K562 (cell line): ENCODE data around the gene VRK1. TPM values are rescaled to one million over a fixed set of nuclear protein-coding genes. Genes with fewer than 3 reads are reported as not detected.

Experiments used
- ARID4B ChIP-seq: sonication (generic); formaldehyde crosslinking; IDR thresholded peaks from 2 replicates; pipeline ENCODE4 v1.8.0; 2022; ENCODE audit warnings: mild to moderate bottlenecking, missing genetic modification reagents
- CTCFL ChIP-seq: IDR thresholded peaks from 2 replicates; pipeline ENCODE4 v1.6.1; 2011; ENCODE audit warnings: borderline replicate concordance, low read depth, mild to moderate bottlenecking, moderate library complexity, low read length; ENCODE audit not compliant: insufficient read depth, poor library complexity, severe bottlenecking
- ESRRA ChIP-seq: fragments of 450-650 bp; IDR thresholded peaks from 2 replicates; pipeline ENCODE4 v1.6.1; 2014; ENCODE audit warnings: low read depth, mild to moderate bottlenecking, moderate library complexity, borderline replicate concordance
- HDGF ChIP-seq: fragments of 450-650 bp; IDR thresholded peaks from 2 replicates; pipeline ENCODE4 v1.6.1; 2016
- HNRNPK ChIP-seq: fragments of 200-400 bp; formaldehyde crosslinking; IDR thresholded peaks from one replicate; pipeline ENCODE4 v1.6.1; 2018; ENCODE audit warnings: mild to moderate bottlenecking, low read depth, low read length; ENCODE audit not compliant: poor library complexity, severe bottlenecking
- NR4A1 ChIP-seq, 2 experiments: fragments of 250-450 bp in 1 of 2; fragments of 450-650 bp in 1 of 2; sonication (Bioruptor Pico) in 1 of 2; IDR thresholded peaks; 2 replicates each; pipeline versions ENCODE4 v1.4.0 to v1.6.1; 2016 to 2020; ENCODE audit warnings: mild to moderate bottlenecking in 2 of 2, missing compliant biosample characterization in 1 of 2, missing genetic modification characterization in 1 of 2, moderate library complexity in 1 of 2
- POLR2H ChIP-seq: IDR thresholded peaks from 2 replicates; pipeline ENCODE4 v1.6.1; 2016; ENCODE audit warnings: missing genetic modification characterization, low read depth, mild to moderate bottlenecking, control low read depth, missing compliant biosample characterization, moderate library complexity
- POU5F1 ChIP-seq: fragments of 150-350 bp; IDR thresholded peaks from 2 replicates; pipeline ENCODE4 v1.6.1; 2014; ENCODE audit warnings: borderline replicate concordance, low read length, low read depth, mild to moderate bottlenecking; ENCODE audit not compliant: partially characterized antibody
- SPI1 ChIP-seq: IDR thresholded peaks from 2 replicates; pipeline ENCODE4 v1.6.1; 2011; ENCODE audit warnings: low read depth, low read length, control low read depth, borderline replicate concordance
- SREBF2 ChIP-seq: sonication (generic); formaldehyde crosslinking; IDR thresholded peaks from 2 replicates; pipeline ENCODE4 v1.4.0; 2020; ENCODE audit warnings: mild to moderate bottlenecking, missing genetic modification reagents
- TAF1 ChIP-seq: IDR thresholded peaks from 2 replicates; pipeline ENCODE4 v1.6.1; 2011; ENCODE audit warnings: mild to moderate bottlenecking, low read length, moderate library complexity; ENCODE audit not compliant: insufficient read depth, control insufficient read depth, severe bottlenecking; ENCODE audit errors: extremely low read depth
- TEAD4 ChIP-seq, 2 experiments: sonication (generic) in 1 of 2; formaldehyde crosslinking in 1 of 2; IDR thresholded peaks; 2 replicates each; pipeline versions ENCODE4 v1.6.1 to v1.8.0; 2012 to 2022; ENCODE audit warnings: borderline replicate concordance in 1 of 2, inconsistent platforms in 1 of 2, low read length in 1 of 2, mild to moderate bottlenecking in 1 of 2, missing genetic modification reagents in 1 of 2
- TRIM24 ChIP-seq, 2 experiments: fragments of 450-650 bp; IDR thresholded peaks; 2 replicates each; pipeline ENCODE4 v1.6.1; 2016
- TRIM25 ChIP-seq: fragments of 450-650 bp; IDR thresholded peaks from 2 replicates; pipeline ENCODE4 v1.7.0; 2016; ENCODE audit warnings: borderline replicate concordance
- ZNF121 ChIP-seq: sonication (generic); formaldehyde crosslinking; conservative IDR thresholded peaks from 2 replicates; pipeline ENCODE4 v1.8.0; 2022; ENCODE audit warnings: missing genetic modification reagents
- ZNF24 ChIP-seq: fragments of 450-650 bp; IDR thresholded peaks from 2 replicates; pipeline ENCODE4 v1.6.1; 2016
- ZNF699 ChIP-seq: fragments of 250-450 bp; sonication (Bioruptor Pico); IDR thresholded peaks from 2 replicates; pipeline ENCODE4 v1.8.0; 2021; ENCODE audit warnings: mild to moderate bottlenecking, moderate library complexity; ENCODE audit not compliant: insufficient replicate concordance
- polyA plus RNA-seq, 8 experiments: library from polyadenylated mRNA; depleted of rRNA in 4 of 8; stranded (reverse) in 5 of 8; unstranded in 3 of 8; fragments of >200 nt; fragmentation: Nextera tagmentation in 2 of 8; fragmentation: Illumina TruSeq in 1 of 8; extraction: Ambion mirVana in 2 of 8; extraction: Trizol in 1 of 8; gene quantifications; 2 replicates each; pipeline versions ENCODE4 v1.2.1 to v1.2.3, GENCODE V29; 2011 to 2014; ENCODE audit warnings: inconsistent platforms in 1 of 8, missing spikeins in 1 of 8
- total RNA-seq, 7 experiments: library from RNA; depleted of rRNA in 6 of 7; stranded (reverse); fragments of >200 nt in 6 of 7; fragmentation: Illumina TruSeq in 2 of 7; extraction: Trizol in 2 of 7; gene quantifications; 2 replicates each; pipeline versions ENCODE4 v1.2.1 to v1.2.3, GENCODE V29; 2011 to 2021; ENCODE audit warnings: low replicate concordance in 1 of 7
- TF ChIP-seq, protein P1 (sequence below): fragments of 250-450 bp; sonication (Bioruptor Pico); IDR thresholded peaks from 2 replicates; pipeline ENCODE4 v1.8.0; 2022; ENCODE audit warnings: moderate library complexity, mild to moderate bottlenecking, inconsistent platforms

The VRK1 gene
- total and polyA plus RNA-seq, 9 of the 15 experiments (the other 6 are each of a cell fraction or from before 2014, with no cell fraction given): 83.6 to 177 (median 116) TPM

DNA sequence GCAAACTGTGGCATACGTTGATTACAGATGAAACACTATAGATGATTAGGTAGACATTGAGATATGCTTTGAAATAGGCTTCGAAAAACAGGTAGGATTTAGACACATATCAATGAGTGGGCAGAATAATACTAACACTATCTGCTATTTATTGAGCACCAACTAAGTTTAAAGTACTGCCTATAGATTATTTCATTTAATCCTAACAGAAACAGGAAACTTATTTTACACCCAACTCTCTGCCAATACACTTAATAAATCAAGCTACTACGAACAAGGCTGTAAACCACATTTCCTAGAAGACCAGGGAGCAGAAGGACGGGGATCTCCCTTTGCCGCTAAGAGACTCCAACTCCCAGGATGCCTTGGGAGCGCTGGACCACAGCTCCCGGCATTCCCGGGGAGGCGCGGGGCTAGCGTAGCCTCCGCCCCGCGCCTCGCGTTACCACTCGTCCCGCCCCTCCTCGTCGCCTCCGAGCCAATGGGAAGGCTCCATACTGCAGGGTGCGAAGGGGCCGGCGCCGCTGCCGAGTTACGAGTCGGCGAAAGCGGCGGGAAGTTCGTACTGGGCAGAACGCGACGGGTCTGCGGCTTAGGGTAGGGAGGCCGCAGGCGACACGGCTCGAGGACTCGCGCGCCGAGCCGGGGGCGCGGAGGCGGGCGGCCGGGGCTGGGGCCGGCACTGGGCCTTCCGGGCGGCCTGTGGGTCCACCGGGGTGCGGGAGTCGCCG lies at the start of gene VRK1 (continued):
- no peak for TF ChIP-seq CTCFL
- no peak for TF ChIP-seq NR4A1 (CRISPR knock-in tag; IDR thresholded peaks at IDR 0.05)
- TF ChIP-seq NR4A1 (tag; IDR thresholded peaks at IDR 0.05): no peak
- no peak for TF ChIP-seq SPI1
- TF ChIP-seq TAF1: peak; percentile 80
- no peak for TF ChIP-seq TEAD4 (IDR thresholded peaks at IDR 0.05; ENCODE audit: low read length)
- TF ChIP-seq TEAD4 (CRISPR knock-in tag; IDR thresholded peaks at IDR 0.05; ENCODE audit: borderline replicate concordance): no peak
- TF ChIP-seq HDGF: no peak
- TF ChIP-seq ZNF24: peak; percentile 21; the same call in 1 of the 2 replicates
- TF ChIP-seq POLR2H (tag): peak; percentile 76
- TF ChIP-seq ARID4B: no peak
- TF ChIP-seq HNRNPK: no peak
- TF ChIP-seq, protein P1, sequence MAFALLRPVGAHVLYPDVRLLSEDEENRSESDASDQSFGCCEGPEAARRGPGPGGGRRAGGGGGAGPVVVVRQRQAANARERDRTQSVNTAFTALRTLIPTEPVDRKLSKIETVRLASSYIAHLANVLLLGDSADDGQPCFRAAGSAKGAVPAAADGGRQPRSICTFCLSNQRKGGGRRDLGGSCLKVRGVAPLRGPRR (CRISPR knock-in tag): no peak
- peak; percentile 22 for TF ChIP-seq POU5F1
- TF ChIP-seq ZNF699 (CRISPR knock-in tag): no peak
- TF ChIP-seq TRIM24 (IDR thresholded peaks at IDR 0.05): no peak
- TF ChIP-seq ESRRA: peak; percentile 36; the same call in 1 of the 2 replicates
- TF ChIP-seq ZNF121 (CRISPR knock-in tag): no peak
- TF ChIP-seq TRIM25: no peak
- no peak for TF ChIP-seq SREBF2 (CRISPR knock-in tag)
